GM06990 (cell line): Measurements from ENCODE around the gene NEUROD4.

Experiments
- DNase-seq: peaks from one replicate; pipeline ENCODE4 v3.0.0-alpha.2; 2011; ENCODE audit not compliant: insufficient read length; ENCODE audit errors: extremely low read depth
- H3K27me3 ChIP-seq: replicated peaks from 2 replicates; pipeline ENCODE4 v1.6.0; 2011; ENCODE audit warnings: low read length; ENCODE audit not compliant: control insufficient read depth, insufficient read depth
- H3K36me3 ChIP-seq: 2 replicates; pipeline ENCODE4 v1.5.1; 2011; ENCODE audit warnings: low read length; ENCODE audit not compliant: control insufficient read depth, insufficient read depth
- H3K4me3 ChIP-seq: replicated peaks from 2 replicates; pipeline ENCODE4 v1.5.1; 2011; ENCODE audit warnings: low read depth, mild to moderate bottlenecking, control low read depth, low read length
- CTCF ChIP-seq: IDR thresholded peaks from 2 replicates; pipeline ENCODE4 v1.5.1; 2011; ENCODE audit warnings: low read length, control low read depth, mild to moderate bottlenecking, inconsistent platforms; ENCODE audit not compliant: insufficient read depth, poor library complexity, severe bottlenecking

NEUROD4 gene

GRCh38 chr12:55061024-55061423, 41.2 kb downstream of the NEUROD4 start:
- TF ChIP-seq CTCF, result no peak
- no peak for DNase-seq
- no peak overlapping the region for H3K4me3 ChIP-seq
- H3K36me3 ChIP-seq, result no peaks in the 10 kb centered on the region
- H3K27me3 ChIP-seq, result no peaks in the 10 kb centered on the region; the same call in 1 of the 2 replicates

- no peaks in the 10 kb centered on the region for H3K36me3 ChIP-seq
- no peak overlapping the region for H3K4me3 ChIP-seq
- no peak for DNase-seq
- no peaks in the 10 kb centered on the region for H3K27me3 ChIP-seq
- TF ChIP-seq CTCF, result no peak
These were observed 43.5 kb downstream of the NEUROD4 start for GRCh38 chr12:55063291-55063690.

GRCh38 chr12:55065535-55065934, 45.8 kb downstream of the NEUROD4 start:
- no peaks in the 10 kb centered on the region for H3K27me3 ChIP-seq
- no peak overlapping the region for H3K4me3 ChIP-seq
- no peak for TF ChIP-seq CTCF
- H3K36me3 ChIP-seq, result no peaks in the 10 kb centered on the region
- no peak for DNase-seq

GRCh38 chr12:55067701-55068100, 47.9 kb downstream of the NEUROD4 start:
- no peaks in the 10 kb centered on the region for H3K36me3 ChIP-seq
- TF ChIP-seq CTCF, result no peak
- H3K27me3 ChIP-seq, result no peaks in the 10 kb centered on the region
- no peak overlapping the region for H3K4me3 ChIP-seq
- no peak for DNase-seq

- no peak for DNase-seq
- no peaks in the 10 kb centered on the region for H3K36me3 ChIP-seq
- no peaks in the 10 kb centered on the region for H3K27me3 ChIP-seq
- peak; percentile 72 for TF ChIP-seq CTCF
- H3K4me3 ChIP-seq, result no peak overlapping the region
These were observed 48.7 kb downstream of the NEUROD4 start for GRCh38 chr12:55068416-55069010.

GRCh38 chr12:55072083-55072482, 52.3 kb downstream of the NEUROD4 start:
- TF ChIP-seq CTCF, result peak; percentile 81
- peak; percentile 44 for DNase-seq
- H3K36me3 ChIP-seq, result no peaks in the 10 kb centered on the region
- no peaks in the 10 kb centered on the region for H3K27me3 ChIP-seq
- no peak overlapping the region for H3K4me3 ChIP-seq
